ENCODE measurements around the gene MACROD2.

The MACROD2 gene

GRCh38 chr20:15079594-15080340 is 1084.5 kb downstream of the MACROD2 start:
- no peak overlapping the region for H3K4me3 ChIP-seq (ENCODE audit: low read length)
- no peak for TF ChIP-seq CTCF (conservative IDR thresholded peaks at IDR 0.05; ENCODE audit: low read length)
- no peak for DNase-seq (ENCODE audit: low read depth)

GRCh38 chr20:15081261-15081660 is 1085.9 kb downstream of the MACROD2 start:
- no peak overlapping the region for H3K4me3 ChIP-seq (ENCODE audit: low read length)
- TF ChIP-seq CTCF (conservative IDR thresholded peaks at IDR 0.05; ENCODE audit: low read length): no peak
- no peak for DNase-seq (ENCODE audit: low read depth)

- no peak overlapping the region for H3K4me3 ChIP-seq (ENCODE audit: low read length)
- no peak for DNase-seq (ENCODE audit: low read depth)
- TF ChIP-seq CTCF (conservative IDR thresholded peaks at IDR 0.05; ENCODE audit: low read length): no peak
Observed at GRCh38 chr20:15091421-15092037, 1096.2 kb downstream of the MACROD2 start.

GRCh38 chr20:15098351-15098750 is 1103.0 kb downstream of the MACROD2 start:
- TF ChIP-seq CTCF (conservative IDR thresholded peaks at IDR 0.05; ENCODE audit: low read length): no peak
- no peak for DNase-seq (ENCODE audit: low read depth)

GRCh38 chr20:15099130-15099529 is 1103.8 kb downstream of the MACROD2 start:
- H3K4me3 ChIP-seq (ENCODE audit: low read length): no peak overlapping the region
- no peak for DNase-seq (ENCODE audit: low read depth)
- no peak for TF ChIP-seq CTCF (conservative IDR thresholded peaks at IDR 0.05; ENCODE audit: low read length)

More at GRCh38 chr20:15098351-15098750, 1103.0 kb downstream of the MACROD2 start:
- no peak overlapping the region for H3K4me3 ChIP-seq (ENCODE audit: low read length)

- H3K4me3 ChIP-seq (ENCODE audit: low read length): no peak overlapping the region
- peak; percentile 84 for DNase-seq (ENCODE audit: low read depth)
- TF ChIP-seq CTCF (conservative IDR thresholded peaks at IDR 0.05; ENCODE audit: low read length): no peak
Observed at GRCh38 chr20:15100506-15101160, 1105.3 kb downstream of the MACROD2 start.
